ENCODE results near the gene CACNA2D1. TPM values are rescaled to one million over a fixed set of nuclear protein-coding genes. Genes with fewer than 3 reads are reported as not detected.
"Not testable (repeated sequence)": the region's sequence is repeated elsewhere in the genome, so short reads cannot be mapped to it uniquely, and the experiment has no call there.

Gene CACNA2D1
- total RNA-seq, 4 donors from 2014 or later, result 3.0 to 15.7 (median 8.6) TPM

GRCh38 chr7:82153776-82154175 lies 289.8 kb downstream of the CACNA2D1 start:
- TF ChIP-seq CTCF (IDR thresholded peaks at IDR 0.05) (no peak), POLR2A (IDR thresholded peaks at IDR 0.05) (no peak)
- no peak overlapping the region for H3K4me3 ChIP-seq (ENCODE audit: low read depth, poor library complexity, severe bottlenecking)
- DNase-seq (ENCODE audit: low spot score in 2 of 2), result no peak
- 70 to 77% methylated on average over 2 of the region's 2 CpGs for WGBS, 2 donors
- intact Hi-C loops (cut with DNase I; ENCODE audit: low total_unique reads), result no loop called here

- intact Hi-C loops (cut with DNase I; ENCODE audit: low total_unique reads), result no loop called here
- no peak for DNase-seq (ENCODE audit: low spot score in 2 of 2)
- H3K4me3 ChIP-seq (ENCODE audit: low read depth, poor library complexity, severe bottlenecking), result no peak overlapping the region
- TF ChIP-seq POLR2A (IDR thresholded peaks at IDR 0.05) (no peak), CTCF (IDR thresholded peaks at IDR 0.05) (no peak)
- WGBS, 2 donors, result 94 to 97% methylated on average over 1 of the region's 1 CpG
Observed at GRCh38 chr7:82152858-82153257, 290.7 kb downstream of the CACNA2D1 start.

GRCh38 chr7:82146491-82146890 lies 297.1 kb downstream of the CACNA2D1 start:
- intact Hi-C loops (cut with DNase I; ENCODE audit: low total_unique reads), result no loop called here

GRCh38 chr7:82142263-82142864 lies 301.2 kb downstream of the CACNA2D1 start:
- DNase-seq (ENCODE audit: low spot score in 2 of 2), result no peak
- intact Hi-C loops (cut with DNase I; ENCODE audit: low total_unique reads), result no loop called here

More at GRCh38 chr7:82146491-82146890, 297.1 kb downstream of the CACNA2D1 start:
- TF ChIP-seq POLR2A (IDR thresholded peaks at IDR 0.05) (no peak), CTCF (IDR thresholded peaks at IDR 0.05) (no peak)
- no peak for DNase-seq (ENCODE audit: low spot score in 2 of 2)
- WGBS, 2 donors, result 95 to 96% methylated on average over 4 of the region's 4 CpGs
- no peak overlapping the region for H3K4me3 ChIP-seq (ENCODE audit: low read depth, poor library complexity, severe bottlenecking)

GRCh38 chr7:82141427-82141826 lies 302.1 kb downstream of the CACNA2D1 start:
- WGBS, 2 donors, result 88 to 94% methylated on average over 7 of the region's 7 CpGs

More at GRCh38 chr7:82142263-82142864, 301.2 kb downstream of the CACNA2D1 start:
- H3K4me3 ChIP-seq (ENCODE audit: low read depth, poor library complexity, severe bottlenecking), result no peak overlapping the region
- TF ChIP-seq POLR2A (IDR thresholded peaks at IDR 0.05) (no peak), CTCF (IDR thresholded peaks at IDR 0.05) (no peak)

GRCh38 chr7:82140608-82141007 lies 303.0 kb downstream of the CACNA2D1 start:
- intact Hi-C loops (cut with DNase I; ENCODE audit: low total_unique reads); DNase-seq (ENCODE audit: low spot score in 2 of 2); H3K4me3 ChIP-seq (ENCODE audit: low read depth, poor library complexity, severe bottlenecking): not testable (repeated sequence)
- WGBS, 2 donors, result 95 to 96% methylated on average over 14 of the region's 14 CpGs

More at GRCh38 chr7:82141427-82141826, 302.1 kb downstream of the CACNA2D1 start:
- TF ChIP-seq POLR2A (IDR thresholded peaks at IDR 0.05) (no peak), CTCF (IDR thresholded peaks at IDR 0.05) (no peak)
- no peak overlapping the region for H3K4me3 ChIP-seq (ENCODE audit: low read depth, poor library complexity, severe bottlenecking)
- intact Hi-C loops (cut with DNase I; ENCODE audit: low total_unique reads), result no loop called here
- no peak for DNase-seq (ENCODE audit: low spot score in 2 of 2)
